ENCODE measurements around the gene MCU. TPM values are rescaled to one million over a fixed set of nuclear protein-coding genes. Genes with fewer than 3 reads are reported as not detected.

The MCU gene
- total RNA-seq, 1 donor from 2014 or later: 31.4 TPM

GRCh38 chr10:72720814-72721660 is 29.1 kb downstream of the MCU start:
- Mint-ChIP-seq H3K36me3 (ENCODE audit: unreplicated experiment) (peaks cover 17% of the 10 kb centered on the region), H3K27ac (ENCODE audit: unreplicated experiment) (no peak overlapping the region), H3K4me3 (ENCODE audit: unreplicated experiment) (no peak overlapping the region), H3K4me1 (ENCODE audit: unreplicated experiment) (peaks cover 12% of the 10 kb centered on the region), H3K9me3 (ENCODE audit: unreplicated experiment) (no peaks in the 10 kb centered on the region), H3K27me3 (ENCODE audit: unreplicated experiment) (no peaks in the 10 kb centered on the region)
- no peak for TF ChIP-seq CTCF (IDR thresholded peaks at IDR 0.05)
- no peak for DNase-seq (ENCODE audit: extremely low spot score, unreplicated experiment)

DNA sequence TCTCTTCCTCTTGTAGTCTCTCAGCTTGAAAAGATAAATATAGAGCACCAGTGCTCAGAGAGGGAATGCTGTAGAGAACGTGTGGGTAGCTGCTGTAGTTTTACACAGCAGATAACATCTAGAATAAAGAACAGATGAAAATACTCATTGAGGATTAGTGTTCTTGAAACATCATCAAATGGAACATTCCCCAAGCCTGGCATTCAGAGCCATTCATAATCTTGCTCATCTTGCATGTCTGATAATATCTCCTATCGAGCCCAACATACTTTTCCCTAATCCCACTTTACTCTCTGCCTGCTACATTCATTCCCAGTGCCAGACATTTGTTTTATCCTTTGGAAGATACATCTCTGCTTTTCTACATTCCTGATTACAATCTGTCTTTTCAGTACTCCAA is 35.2 kb downstream of the MCU start:
- peaks cover 44% of the 10 kb centered on the region for H3K4me1 Mint-ChIP-seq (ENCODE audit: unreplicated experiment)
- peaks cover 5% of the 10 kb centered on the region for H3K36me3 Mint-ChIP-seq (ENCODE audit: unreplicated experiment)
- no peak for TF ChIP-seq CTCF (IDR thresholded peaks at IDR 0.05)
- no peak overlapping the region for H3K4me3 Mint-ChIP-seq (ENCODE audit: unreplicated experiment)
- no peak for DNase-seq (ENCODE audit: extremely low spot score, unreplicated experiment)
- H3K27me3 Mint-ChIP-seq (ENCODE audit: unreplicated experiment): no peaks in the 10 kb centered on the region
- no peak overlapping the region for H3K27ac Mint-ChIP-seq (ENCODE audit: unreplicated experiment)
- H3K9me3 Mint-ChIP-seq (ENCODE audit: unreplicated experiment): no peaks in the 10 kb centered on the region

- H3K4me1 Mint-ChIP-seq (ENCODE audit: unreplicated experiment): peaks cover 41% of the 10 kb centered on the region
- H3K27ac Mint-ChIP-seq (ENCODE audit: unreplicated experiment): peak overlapping the region; percentile 70
Observed at GRCh38 chr10:72728462-72728861, 36.5 kb downstream of the MCU start.

DNA sequence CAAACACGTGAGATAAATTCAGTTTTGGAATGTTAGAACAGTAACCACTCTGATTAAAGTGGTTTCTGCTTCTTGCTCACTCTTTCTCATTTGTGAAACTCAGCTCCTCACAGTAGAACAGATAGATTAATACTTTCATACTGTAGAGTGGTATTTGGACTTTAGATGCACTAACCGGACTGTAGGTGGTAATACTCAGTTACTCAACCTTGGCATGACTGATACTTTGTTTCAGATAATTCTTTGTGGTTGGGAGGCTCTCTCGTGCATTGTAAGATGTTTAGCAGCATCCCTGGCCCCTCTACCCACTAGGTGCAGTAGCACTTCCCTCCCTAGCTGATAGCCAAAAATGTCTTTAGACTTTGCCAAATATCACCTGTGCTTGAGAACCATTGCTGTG is 37.6 kb downstream of the MCU start:
- H3K36me3 Mint-ChIP-seq (ENCODE audit: unreplicated experiment): no peaks in the 10 kb centered on the region
- no peak overlapping the region for H3K4me3 Mint-ChIP-seq (ENCODE audit: unreplicated experiment)
- H3K9me3 Mint-ChIP-seq (ENCODE audit: unreplicated experiment): no peaks in the 10 kb centered on the region
- TF ChIP-seq CTCF (IDR thresholded peaks at IDR 0.05): no peak
- no peak for DNase-seq (ENCODE audit: extremely low spot score, unreplicated experiment)
- H3K27me3 Mint-ChIP-seq (ENCODE audit: unreplicated experiment): no peaks in the 10 kb centered on the region
- peaks cover 41% of the 10 kb centered on the region for H3K4me1 Mint-ChIP-seq (ENCODE audit: unreplicated experiment)
- peak overlapping the region; percentile 79 for H3K27ac Mint-ChIP-seq (ENCODE audit: unreplicated experiment)

More at GRCh38 chr10:72728462-72728861, 36.5 kb downstream of the MCU start:
- DNase-seq (ENCODE audit: extremely low spot score, unreplicated experiment): no peak
- no peak overlapping the region for H3K4me3 Mint-ChIP-seq (ENCODE audit: unreplicated experiment)
- H3K27me3 Mint-ChIP-seq (ENCODE audit: unreplicated experiment): no peaks in the 10 kb centered on the region
- no peaks in the 10 kb centered on the region for H3K9me3 Mint-ChIP-seq (ENCODE audit: unreplicated experiment)
- TF ChIP-seq CTCF (IDR thresholded peaks at IDR 0.05): no peak
- H3K36me3 Mint-ChIP-seq (ENCODE audit: unreplicated experiment): peaks cover 3% of the 10 kb centered on the region

DNA sequence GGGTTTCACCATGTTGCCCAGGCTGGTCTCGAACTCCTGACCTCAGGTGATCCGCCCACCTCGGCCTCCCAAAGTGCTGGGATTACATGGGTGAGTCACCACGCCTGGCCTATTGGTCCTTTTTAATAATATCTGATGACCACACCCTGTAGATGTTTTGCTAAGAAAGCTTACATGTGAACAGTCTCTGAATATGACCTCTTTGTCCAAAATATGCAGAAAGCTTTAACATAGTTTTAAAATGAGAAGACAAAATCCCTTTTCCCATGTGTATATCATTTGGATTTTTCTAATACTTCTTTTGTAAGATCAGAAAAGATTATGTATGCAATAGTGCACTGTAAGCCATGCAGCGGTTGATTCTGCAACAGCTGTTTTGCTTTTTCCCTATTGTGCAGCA is 38.5 kb downstream of the MCU start:
- no peaks in the 10 kb centered on the region for H3K27me3 Mint-ChIP-seq (ENCODE audit: unreplicated experiment)
- H3K4me1 Mint-ChIP-seq (ENCODE audit: unreplicated experiment): peaks cover 47% of the 10 kb centered on the region
- H3K9me3 Mint-ChIP-seq (ENCODE audit: unreplicated experiment): no peaks in the 10 kb centered on the region
- no peak for DNase-seq (ENCODE audit: extremely low spot score, unreplicated experiment)
- TF ChIP-seq CTCF (IDR thresholded peaks at IDR 0.05): no peak
- H3K27ac Mint-ChIP-seq (ENCODE audit: unreplicated experiment): peak overlapping the region; percentile 79
- H3K4me3 Mint-ChIP-seq (ENCODE audit: unreplicated experiment): no peak overlapping the region
- H3K36me3 Mint-ChIP-seq (ENCODE audit: unreplicated experiment): no peaks in the 10 kb centered on the region
